SK-N-MC (cell line): ENCODE results near the gene AANAT.
A peak's percentile ranks its signal among the peaks of the same experiment; 100 is the strongest.

Experiments
- DNase-seq: peaks from one replicate; pipeline ENCODE4 v3.0.0-alpha.2; 2011; ENCODE audit warnings: low read depth, low spot score
- H3K27ac ChIP-seq: fragments of 200-600 bp; sonication (generic); 2 replicates; pipeline ENCODE4 v1.5.1; 2016; ENCODE audit warnings: mixed run types
- H3K36me3 ChIP-seq: fragments of 200-600 bp; sonication (generic); 2 replicates; pipeline ENCODE4 v1.6.1; 2017; ENCODE audit warnings: antibody characterized with exemption, low read length, mixed read lengths; ENCODE audit not compliant: insufficient read depth
- H3K4me3 ChIP-seq: fragments of 200-600 bp; sonication (generic); 2 replicates; pipeline ENCODE4 v1.5.1; 2016
- H3K9ac ChIP-seq: fragments of 200-600 bp; sonication (generic); 2 replicates; pipeline ENCODE4 v1.8.0; 2017; ENCODE audit warnings: mixed run types, mixed read lengths; ENCODE audit not compliant: insufficient read length
- H3K9me3 ChIP-seq: fragments of 200-600 bp; sonication (generic); 2 replicates; pipeline ENCODE4 v1.6.1; 2017; ENCODE audit warnings: low read depth, mild to moderate bottlenecking, antibody characterized with exemption, low read length, moderate library complexity, mixed read lengths
- EZH2 ChIP-seq: fragments of 200-600 bp; sonication (generic); IDR thresholded peaks from one replicate; pipeline ENCODE4 v1.6.1; 2017; ENCODE audit warnings: antibody characterized with exemption
- FOXP2 ChIP-seq: optimal IDR thresholded peaks from 2 replicates; pipeline ENCODE3; 2011; ENCODE audit warnings: mild to moderate bottlenecking, moderate library complexity; ENCODE audit not compliant: insufficient read depth; ENCODE audit errors: extremely low read length, control extremely low read depth
- POLR2AphosphoS5 ChIP-seq: IDR thresholded peaks from 2 replicates; pipeline ENCODE4 v1.6.1; 2012; ENCODE audit warnings: mild to moderate bottlenecking, low read depth, low read length, borderline replicate concordance

Gene AANAT

DNA sequence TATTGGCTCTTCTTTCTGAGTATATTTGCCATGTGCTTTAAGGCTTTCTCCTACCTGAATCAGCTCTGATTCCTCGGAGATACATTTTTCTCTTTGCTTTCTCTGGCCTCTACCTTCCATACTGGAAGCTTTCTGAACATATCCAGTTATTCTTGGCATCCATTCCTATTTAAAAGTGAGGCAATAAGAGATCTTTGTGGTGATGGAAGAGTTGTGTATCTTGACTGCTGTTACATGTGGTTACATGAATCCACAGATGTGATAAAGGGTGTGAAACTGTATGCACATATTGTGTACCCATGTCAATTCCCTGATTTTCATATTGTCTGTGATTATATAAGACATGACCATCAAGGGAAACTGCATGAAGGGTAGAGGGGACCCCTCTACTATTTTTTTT lies 38.9 kb upstream of the AANAT start:
- Histone ChIP-seq H3K36me3 (no peaks in the 10 kb centered on the region), H3K27ac (no peak overlapping the region), H3K9ac (no peak overlapping the region), H3K4me3 (no peak overlapping the region), H3K9me3 (no peaks in the 10 kb centered on the region)
- no peak for DNase-seq
- TF ChIP-seq EZH2 (no peak), FOXP2 (no peak), POLR2AphosphoS5 (no peak)

- no peak for DNase-seq
- TF ChIP-seq EZH2: no peak
- no peak for TF ChIP-seq POLR2AphosphoS5
- no peak for TF ChIP-seq FOXP2
- Histone ChIP-seq H3K4me3 (no peak overlapping the region), H3K9ac (no peak overlapping the region), H3K27ac (no peak overlapping the region), H3K36me3 (no peaks in the 10 kb centered on the region), H3K9me3 (no peaks in the 10 kb centered on the region)
Observed at GRCh38 chr17:76431509-76431908, 35.9 kb upstream of the AANAT start.

- Histone ChIP-seq H3K9ac (no peak overlapping the region), H3K27ac (no peak overlapping the region), H3K9me3 (no peaks in the 10 kb centered on the region), H3K4me3 (no peak overlapping the region), H3K36me3 (no peaks in the 10 kb centered on the region)
- TF ChIP-seq EZH2 (no peak), POLR2AphosphoS5 (no peak), FOXP2 (no peak)
- DNase-seq: no peak
Observed at GRCh38 chr17:76432004-76432403, 35.4 kb upstream of the AANAT start.

DNA sequence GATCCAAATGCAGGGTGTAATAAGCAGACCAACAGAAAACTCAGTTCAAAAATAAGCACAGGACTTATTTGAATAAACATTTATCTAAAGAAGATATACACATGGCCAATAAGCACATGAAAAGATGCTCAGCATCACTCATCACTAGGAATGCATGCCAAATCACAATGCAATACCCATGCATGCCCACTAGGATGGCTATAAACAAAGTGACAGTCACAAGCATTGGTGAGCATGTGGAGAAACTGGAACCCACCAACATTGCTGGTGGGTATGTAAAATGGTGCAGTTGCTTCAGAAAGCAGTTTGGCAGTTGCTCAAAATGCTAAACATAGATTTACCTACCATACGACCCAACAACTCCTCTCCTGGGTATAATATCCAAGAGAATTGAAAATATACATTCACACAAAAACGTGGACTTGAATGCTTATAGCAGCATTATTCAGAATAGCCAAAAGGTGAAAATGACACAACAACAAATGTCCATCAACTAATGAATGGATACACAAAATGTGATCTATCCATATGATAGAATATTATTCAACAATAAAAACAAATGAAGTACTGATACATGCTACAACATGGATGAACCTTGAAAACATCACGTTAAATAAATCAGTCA lies 34.6 kb upstream of the AANAT start:
- no peak for DNase-seq
- Histone ChIP-seq H3K9ac (no peak overlapping the region), H3K9me3 (no peaks in the 10 kb centered on the region), H3K27ac (no peak overlapping the region), H3K4me3 (no peak overlapping the region), H3K36me3 (no peaks in the 10 kb centered on the region)
- TF ChIP-seq POLR2AphosphoS5 (no peak), FOXP2 (no peak), EZH2 (no peak)

- DNase-seq: no peak
- H3K27ac ChIP-seq: no peak overlapping the region
Observed at GRCh38 chr17:76433693-76434092, 33.7 kb upstream of the AANAT start.

GRCh38 chr17:76434870-76435269 lies 32.5 kb upstream of the AANAT start:
- no peak for DNase-seq
- H3K9me3 ChIP-seq: no peaks in the 10 kb centered on the region
- no peaks in the 10 kb centered on the region for H3K36me3 ChIP-seq
- H3K4me3 ChIP-seq: no peak overlapping the region
- H3K9ac ChIP-seq: no peak overlapping the region
- no peak for TF ChIP-seq EZH2
- no peak for TF ChIP-seq POLR2AphosphoS5
- TF ChIP-seq FOXP2: no peak
- H3K27ac ChIP-seq: no peak overlapping the region

More at GRCh38 chr17:76433693-76434092, 33.7 kb upstream of the AANAT start:
- H3K4me3 ChIP-seq: no peak overlapping the region
- TF ChIP-seq FOXP2 (no peak), EZH2 (no peak), POLR2AphosphoS5 (no peak)
- no peaks in the 10 kb centered on the region for H3K9me3 ChIP-seq
- no peak overlapping the region for H3K9ac ChIP-seq
- H3K36me3 ChIP-seq: no peaks in the 10 kb centered on the region

DNA sequence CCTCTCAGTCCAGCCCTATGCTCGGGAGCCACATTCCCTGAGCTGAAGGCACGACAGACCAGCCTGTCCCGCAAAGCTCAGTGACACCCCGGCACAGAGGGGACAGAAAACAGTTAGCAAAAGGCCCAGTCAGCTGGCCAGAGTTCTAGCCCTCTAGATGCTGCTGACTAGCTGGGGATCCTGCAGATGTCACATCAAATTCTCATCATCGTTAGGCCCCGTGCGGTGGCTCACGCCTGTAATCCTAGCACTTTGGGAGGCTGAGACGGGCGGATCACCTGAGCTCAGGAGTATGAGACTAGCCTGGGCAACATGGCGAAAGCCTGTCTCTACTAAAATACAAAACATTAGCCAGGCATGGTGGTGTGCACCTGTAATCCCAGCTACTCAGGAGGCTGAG lies 31.7 kb upstream of the AANAT start:
- DNase-seq: no peak
- H3K36me3 ChIP-seq: no peaks in the 10 kb centered on the region

DNA sequence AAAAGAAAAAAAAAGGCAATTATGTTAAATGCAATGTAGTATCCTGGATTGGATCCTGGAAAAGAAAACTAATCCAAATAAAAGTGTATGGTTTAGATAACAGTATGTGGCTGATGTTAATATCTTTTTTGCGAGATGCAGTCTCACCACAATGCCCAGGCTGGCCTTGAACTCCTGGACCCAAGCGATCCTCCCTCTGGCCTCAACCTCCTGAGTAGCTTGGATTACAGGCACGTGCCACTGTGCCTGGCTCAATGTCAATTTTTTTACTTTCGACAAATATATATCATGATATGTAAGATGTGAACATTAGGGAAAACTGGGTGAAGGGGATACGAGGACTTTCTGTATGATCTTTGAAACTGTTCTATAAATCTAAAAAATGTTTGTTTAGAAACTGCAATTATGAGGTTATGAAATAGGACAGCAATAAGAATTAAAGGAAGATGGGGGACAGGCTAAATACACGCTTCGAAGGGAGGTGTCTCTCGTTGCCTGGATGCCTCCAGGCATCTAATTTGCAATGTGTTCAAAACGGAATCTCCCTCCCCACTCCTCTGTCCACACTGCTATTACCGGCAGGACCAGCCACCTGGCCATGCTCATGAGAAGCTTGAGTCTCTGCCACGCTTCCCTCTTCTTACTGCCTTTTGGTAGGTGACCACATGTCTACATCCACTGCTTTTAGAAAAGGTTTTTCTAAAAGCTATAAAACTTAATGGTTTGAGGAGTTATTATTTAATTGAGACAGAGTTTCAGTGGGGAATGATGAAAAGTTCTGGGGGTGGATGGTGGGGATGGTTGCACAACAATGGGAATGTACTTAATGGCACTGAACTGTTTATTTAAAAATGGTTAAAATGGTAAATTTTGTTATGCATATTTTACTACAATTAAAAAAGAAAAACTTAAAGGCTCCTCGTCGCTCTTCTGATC lies 29.7 kb upstream of the AANAT start:
- Histone ChIP-seq H3K9ac (no peak overlapping the region), H3K9me3 (no peaks in the 10 kb centered on the region), H3K36me3 (no peaks in the 10 kb centered on the region), H3K4me3 (peak overlapping the region; percentile 29), H3K27ac (peak overlapping the region; percentile 22; the same call in 1 of the 2 replicates)
- TF ChIP-seq POLR2AphosphoS5: no peak
- TF ChIP-seq EZH2: no peak
- TF ChIP-seq FOXP2: no peak
- no peak for DNase-seq

More for the DNA sequence above, 31.7 kb upstream of the AANAT start:
- no peak overlapping the region for H3K27ac ChIP-seq
- TF ChIP-seq POLR2AphosphoS5: no peak
- no peak for TF ChIP-seq FOXP2
- TF ChIP-seq EZH2: no peak
- no peak overlapping the region for H3K9ac ChIP-seq
- H3K9me3 ChIP-seq: no peaks in the 10 kb centered on the region
- H3K4me3 ChIP-seq: no peak overlapping the region

DNA sequence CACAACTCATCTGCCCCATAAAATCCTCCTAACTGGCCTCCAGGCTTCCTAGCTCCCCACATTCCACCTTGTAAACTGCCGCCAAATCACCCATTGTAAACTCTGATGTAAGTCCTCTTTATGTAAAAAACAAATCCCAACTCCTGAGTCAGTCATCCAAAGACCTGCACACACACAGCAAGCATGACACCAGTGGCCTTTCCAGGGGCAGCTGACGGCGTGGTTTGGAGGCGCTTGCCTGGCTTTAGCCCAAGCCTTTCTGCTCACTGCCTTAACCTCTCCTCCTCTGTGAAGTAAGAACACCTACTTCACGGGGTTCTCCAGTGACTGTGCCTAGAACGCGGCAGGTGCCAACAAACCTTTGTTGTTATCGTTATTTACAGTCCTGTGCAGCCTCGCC lies 28.5 kb upstream of the AANAT start:
- Histone ChIP-seq H3K9ac (no peak overlapping the region), H3K36me3 (no peaks in the 10 kb centered on the region), H3K9me3 (no peaks in the 10 kb centered on the region), H3K27ac (no peak overlapping the region), H3K4me3 (no peak overlapping the region)
- TF ChIP-seq FOXP2 (no peak), EZH2 (no peak), POLR2AphosphoS5 (no peak)
- DNase-seq: no peak
